NCI-H2196 (cell line): Measurements from ENCODE around the gene TESK1.

Experiments
- DNase-seq: peaks from one replicate; lab custom pipeline; 2025; ENCODE audit not compliant: unreplicated experiment; lab: John Stamatoyannopoulos, UW

The TESK1 gene

DNA sequence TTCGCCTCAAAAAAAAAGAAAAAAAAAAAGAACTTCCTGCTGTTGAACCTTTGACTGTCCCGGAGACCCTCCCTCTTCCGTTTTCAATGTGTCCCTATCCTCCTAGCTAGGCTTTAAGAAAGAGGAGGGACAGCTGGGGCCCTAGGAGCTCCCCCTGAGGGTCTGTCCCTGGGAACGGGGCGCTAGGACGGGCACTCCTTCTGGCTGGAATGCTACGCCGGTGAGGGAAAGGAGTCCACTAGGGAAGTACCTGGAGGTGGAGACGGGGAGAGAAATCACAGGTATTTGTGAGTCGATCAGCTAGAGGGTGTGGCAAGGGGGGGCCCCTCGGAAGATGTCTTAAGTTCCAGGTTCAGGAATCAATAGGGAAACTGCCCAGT lies 41.1 kb downstream of the TESK1 start:
- DNase-seq, result no peak

DNA sequence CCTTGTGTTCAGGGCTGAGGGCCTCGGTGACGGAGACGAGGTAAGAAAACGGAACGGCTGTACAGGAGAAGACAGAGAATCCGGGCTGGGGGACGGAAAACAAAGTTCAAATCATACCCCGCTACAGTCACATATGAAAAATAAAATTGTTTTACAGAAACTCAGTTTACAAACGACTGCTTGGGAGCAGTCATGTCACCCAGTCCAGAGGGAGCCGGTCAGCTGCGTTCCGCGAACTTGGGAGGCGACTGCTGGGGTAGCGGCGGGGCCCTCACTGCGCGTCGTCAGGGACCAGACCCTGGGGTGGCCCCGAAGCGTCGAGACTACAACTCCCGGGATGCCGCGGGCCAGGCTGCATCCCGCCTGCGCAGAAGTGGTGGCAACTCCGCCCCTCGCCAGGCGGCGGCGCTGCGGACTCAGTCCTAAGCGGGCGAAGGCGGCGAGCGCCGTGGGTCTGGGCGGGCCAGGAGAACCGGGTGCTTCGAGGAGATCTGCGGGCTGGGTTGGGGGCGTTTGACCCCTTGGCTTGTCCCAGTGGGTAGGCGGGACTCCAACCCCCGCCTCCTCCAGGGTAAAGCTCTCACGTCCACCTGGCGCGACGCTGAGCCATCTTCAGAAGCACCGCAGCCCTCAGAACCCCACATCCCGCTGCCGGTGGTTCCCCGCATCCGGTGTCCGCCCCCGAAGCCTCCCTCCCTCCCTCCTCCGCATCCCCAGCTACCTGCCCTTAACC lies 41.6 kb downstream of the TESK1 start:
- DNase-seq, result peak; percentile 91

DNA sequence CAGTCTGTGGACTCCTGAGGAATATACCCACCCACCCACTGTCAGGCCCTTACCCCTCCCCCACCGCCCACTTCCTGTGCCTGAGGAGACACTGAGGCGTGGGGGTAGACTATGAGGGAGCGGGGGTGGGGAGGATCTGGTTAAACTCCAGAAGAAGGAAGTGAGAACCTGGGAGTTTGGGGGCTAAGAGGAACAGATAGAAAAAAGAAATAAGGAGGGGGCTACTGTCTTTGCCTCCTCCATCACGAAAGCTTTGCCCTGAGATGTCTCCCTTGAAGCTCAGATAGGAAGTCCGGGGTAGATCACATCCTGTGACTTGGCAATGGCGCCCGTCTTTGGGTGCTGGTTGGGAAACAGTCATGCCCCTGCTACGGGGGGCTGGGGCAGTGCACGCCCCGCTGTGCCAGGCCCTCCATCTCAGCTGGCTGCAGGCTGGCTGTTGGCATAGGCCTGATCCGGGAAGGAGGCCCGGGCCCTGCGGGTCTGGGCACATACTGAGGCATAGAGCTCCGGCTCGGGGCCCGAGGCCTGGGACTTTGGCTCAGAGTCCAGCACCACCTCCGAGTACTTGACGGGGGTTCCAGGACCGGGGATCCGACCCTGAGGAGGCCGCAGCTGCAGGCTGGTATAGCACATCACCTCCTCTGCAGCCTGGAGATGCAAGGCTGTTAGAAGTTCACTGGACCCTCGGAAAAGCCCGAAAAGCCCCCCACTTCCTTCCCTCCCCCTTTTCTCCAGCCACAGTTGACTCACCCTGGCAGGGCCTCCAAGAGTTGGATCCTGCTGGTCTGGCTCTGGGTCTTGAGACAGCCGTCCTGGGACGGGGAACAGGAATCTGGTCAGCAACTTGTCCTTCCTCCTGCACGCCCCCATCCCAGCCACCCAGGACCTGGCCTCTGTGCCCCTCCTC lies 44.6 kb downstream of the TESK1 start:
- DNase-seq, result no peak

DNA sequence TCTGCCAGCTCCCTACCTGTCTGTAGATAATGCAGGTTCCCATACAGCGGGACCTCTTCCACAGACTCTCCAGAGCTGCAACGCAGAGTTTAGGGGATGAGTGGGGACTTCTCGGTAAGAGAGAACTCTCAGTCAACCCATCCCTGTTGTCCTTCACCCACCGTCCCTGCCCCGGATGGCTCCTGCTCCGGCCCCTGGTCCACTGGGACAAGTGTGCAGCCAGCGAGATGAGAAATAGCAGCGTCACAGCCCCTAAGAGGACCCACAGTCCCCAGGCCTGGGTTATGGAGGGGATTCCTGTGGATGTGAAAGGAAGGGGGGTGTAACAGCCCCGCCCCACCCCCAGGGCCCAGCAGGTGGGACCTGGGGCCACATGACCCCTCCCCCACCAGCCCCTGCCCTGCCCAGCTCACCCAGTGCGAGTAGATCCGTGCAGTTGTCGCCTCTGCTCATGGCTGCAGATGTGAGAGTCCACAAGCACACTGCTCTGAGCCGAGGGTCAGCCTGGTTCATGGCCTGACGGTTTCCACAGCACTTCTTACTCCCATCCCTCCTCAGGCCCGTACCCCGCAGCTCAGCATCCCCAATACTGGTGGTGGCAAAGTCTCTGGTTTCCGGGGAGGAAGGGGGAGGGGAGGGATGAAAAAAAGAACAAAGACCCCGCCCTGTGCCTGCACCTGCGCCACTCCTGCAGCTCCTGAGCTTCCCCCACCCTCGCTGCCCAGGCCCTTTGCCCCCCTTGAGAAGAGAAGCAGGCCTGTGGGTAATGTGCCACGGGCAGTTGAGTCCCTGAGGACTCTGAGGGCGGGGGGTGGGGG lies 45.5 kb downstream of the TESK1 start, which contains the start of gene SIT1:
TSS of gene SIT1 (minus strand) at position 591 of the 818 bp plus-strand sequence. CDS start at position 513, 78 bp downstream.
- DNase-seq, result no peak

DNA sequence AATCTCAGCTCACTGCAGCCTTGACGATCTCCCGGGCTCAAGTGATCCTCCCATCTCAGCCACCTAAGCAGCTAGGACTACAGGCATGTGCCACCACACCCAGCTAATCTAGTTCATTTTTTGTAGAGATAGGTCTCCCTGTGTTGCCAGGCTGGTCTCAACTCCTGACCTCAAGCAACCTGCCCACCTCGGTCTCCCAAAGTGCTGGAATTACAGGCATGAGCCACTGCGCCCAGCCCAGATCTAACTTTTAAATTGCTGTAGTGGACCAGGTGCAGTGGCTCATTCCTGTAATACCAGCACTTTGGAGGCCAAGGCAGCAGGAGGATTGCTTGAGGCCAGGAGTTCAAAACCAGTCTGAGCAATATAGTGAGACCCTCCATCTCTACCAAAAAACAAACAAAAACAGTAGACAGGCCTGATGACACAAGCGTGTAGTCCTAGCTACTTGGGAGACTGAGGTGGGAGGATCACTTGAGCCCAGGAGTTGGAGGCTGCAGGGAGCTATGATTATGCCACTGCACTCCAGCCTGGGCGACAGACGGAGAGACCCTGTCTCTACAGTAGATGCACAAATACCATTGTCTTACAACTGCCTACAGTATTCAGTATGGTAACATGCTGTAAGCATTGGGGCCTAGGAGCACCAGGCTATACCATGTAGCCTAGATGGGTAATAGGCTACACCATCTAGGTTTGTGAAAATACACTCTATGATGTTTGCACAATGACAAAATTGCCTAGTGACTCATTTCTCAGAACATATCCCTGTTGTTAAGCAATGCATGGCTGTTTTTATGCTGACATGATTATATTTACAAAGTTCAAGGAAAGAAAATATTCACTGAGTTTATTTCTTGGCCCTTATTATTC lies 47.1 kb downstream of the TESK1 start:
- no peak for DNase-seq

DNA sequence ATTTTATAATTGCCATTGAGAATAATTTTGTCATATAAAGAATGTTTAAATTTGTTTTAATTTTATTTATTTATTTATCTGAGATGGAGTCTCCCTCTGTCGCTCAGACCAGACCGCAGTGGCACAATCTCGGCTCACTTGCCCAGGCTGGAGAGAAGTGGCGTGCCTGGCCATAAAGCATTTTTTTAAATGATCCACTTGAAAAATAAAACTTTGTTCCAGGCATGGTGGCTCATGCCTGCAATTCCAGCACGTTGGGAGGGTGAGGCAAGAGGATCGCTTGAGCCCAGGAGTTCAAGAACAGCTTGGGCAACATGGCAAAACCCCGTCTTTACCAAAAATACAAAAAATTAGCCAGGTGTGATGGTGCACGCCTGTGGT lies 47.8 kb downstream of the TESK1 start:
- no peak for DNase-seq

DNA sequence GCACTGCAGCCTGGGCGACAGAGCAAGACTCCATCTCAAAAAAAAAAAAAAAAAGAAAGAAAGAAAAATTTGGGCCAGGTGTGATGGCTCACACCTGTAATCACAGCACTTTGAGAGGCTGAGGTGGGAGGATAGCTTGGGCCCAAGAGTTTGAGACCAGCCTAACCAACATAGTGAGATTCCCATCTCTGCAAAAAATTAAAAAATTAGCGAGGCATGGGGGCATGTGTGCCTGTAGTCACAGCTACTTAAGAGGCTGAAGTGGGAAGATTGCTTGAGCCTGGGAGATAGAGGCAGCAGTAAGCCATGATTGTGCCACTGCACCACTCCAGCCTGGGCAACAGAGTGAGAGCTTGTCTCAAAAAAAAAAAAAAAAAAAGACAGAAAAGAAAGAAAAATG lies 48.5 kb downstream of the TESK1 start:
- no peak for DNase-seq

DNA sequence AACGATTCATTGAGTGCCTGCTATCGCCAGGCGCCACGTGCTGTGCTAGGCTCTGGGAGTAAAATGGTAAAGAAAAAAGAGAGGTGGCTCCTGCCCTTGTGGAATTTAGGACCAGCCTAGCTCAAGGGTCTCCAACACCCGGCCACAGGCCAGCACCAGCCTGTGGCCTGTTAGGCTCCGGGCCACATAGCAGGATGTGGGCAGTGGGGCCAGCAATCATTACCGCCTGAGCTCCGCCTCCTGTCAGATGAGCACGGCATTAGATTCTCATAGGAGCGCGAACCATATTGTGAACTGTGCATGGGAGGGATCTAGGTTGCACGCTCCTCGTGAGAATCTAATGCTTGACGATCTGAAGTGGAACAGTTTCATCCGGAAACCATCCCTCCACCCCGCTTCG lies 51.3 kb downstream of the TESK1 start:
- no peak for DNase-seq

DNA sequence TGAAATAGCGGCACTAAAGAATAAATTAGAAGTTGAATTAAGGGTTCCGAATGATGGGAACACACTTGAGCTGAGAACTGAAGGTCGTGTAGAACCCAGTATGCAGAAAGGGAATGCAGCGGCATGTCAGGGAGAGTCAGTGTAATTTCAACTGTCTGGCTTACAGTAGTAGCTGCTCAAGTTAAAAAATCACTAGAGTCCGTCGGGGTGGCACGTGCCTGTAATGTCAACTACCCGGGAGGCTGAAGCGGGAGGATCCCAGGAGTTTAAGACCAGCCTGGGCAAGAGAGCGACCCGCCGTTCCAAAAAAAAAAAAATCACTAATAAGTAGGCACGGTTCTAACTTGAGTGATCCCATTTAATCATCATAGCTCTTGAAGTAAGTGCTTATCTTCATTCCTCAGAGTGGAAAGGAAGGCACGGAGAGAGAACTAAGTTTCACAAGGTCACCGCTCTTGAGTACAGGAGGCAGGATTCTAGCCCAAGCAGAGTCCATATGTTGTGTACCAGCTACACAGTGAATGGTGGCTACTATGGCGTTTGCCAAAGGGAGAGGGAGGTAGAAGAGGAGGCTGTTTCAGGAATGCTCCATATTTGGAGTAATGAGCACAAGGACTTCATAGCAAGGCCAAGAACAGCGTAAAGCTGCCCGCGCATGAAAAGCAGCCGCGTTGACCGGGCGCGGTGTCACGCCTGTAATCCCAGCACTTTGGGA lies 51.9 kb downstream of the TESK1 start:
- no peak for DNase-seq

DNA sequence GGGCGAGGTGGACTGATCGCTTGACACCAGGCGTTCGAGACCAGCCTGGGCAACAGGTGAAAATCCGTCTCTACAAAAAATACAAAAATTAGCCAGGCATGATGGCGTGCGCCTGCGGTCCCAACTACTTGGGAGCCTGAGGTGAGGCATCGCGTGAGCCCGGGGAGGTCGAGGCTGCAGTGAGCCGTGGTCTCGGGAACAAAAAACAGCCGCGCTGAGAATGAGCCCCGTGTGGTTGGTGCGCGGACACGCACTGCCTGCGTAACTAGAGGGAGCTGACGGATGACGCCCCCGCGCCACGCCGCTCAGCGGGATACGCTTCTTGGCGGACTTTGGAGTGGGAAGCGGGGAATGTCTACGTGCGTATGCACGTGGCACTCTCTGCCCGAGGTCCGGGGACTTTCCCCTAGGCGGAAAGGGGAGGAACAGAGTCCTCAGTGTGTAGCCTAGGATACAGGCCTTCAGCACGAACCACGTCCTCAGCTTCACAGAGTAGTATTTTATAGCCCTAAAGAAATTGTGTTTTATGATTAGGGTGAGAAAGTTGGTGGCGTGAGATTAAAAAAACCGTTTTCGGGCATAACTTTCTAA lies 52.6 kb downstream of the TESK1 start, which contains the start of gene RMRP:
TSS of gene RMRP (minus strand) at position 474 of the 591 bp plus-strand sequence.
- peak; percentile 98 for DNase-seq

DNA sequence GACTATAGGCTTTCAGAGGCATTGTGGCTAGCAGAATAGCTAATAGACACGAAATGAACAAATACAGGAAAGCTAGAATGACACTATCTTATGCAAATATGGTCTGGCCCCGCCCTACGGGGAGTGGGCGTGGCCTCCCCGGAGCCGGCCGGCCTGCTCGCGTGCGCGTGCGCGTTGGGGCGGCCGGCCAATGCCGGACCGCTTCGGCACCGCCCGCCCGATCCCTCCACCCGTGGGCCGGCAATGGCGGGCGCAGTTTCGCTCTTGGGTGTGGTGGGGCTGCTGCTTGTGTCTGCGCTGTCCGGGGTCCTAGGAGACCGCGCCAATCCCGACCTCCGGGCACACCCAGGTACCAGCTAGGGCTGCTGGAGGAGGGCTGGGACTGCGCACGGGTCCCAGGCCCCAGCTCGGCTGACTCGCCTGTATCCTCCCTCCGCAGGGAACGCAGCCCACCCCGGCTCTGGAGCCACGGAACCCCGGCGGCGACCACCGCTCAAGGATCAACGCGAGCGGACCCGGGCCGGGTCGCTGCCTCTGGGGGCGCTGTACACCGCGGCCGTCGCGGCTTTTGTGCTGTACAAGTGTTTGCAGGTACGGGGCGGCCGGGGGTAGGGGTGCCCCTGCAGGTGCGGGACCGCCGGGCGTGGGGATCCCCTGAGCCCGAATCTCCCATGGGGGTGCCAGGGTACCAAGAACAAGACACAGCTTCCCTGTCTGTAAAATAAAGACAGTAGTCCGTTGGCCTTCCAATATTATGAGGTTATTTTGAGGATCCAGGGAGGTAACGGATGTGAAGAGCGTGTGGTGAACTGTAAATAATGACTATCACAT lies 53.3 kb downstream of the TESK1 start, which contains the start of gene CCDC107:
TSS of gene CCDC107 (plus strand) at position 156 of the 831 bp plus-strand sequence. CDS start at position 244, 88 bp downstream.
- DNase-seq, result peak; percentile 91

DNA sequence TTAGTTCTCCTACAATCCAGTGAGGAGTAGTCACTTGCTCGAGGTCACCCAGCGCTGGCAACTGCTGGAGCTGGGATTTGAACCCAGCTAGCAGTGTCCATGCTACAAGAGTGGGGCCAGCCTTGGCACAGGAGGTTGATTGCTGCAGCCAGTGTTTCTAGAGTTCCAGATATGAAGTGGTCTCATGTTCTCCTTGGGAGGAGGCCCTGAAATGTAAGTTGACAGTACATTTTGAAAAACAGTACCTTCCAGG lies 53.8 kb downstream of the TESK1 start:
- no peak for DNase-seq

DNA sequence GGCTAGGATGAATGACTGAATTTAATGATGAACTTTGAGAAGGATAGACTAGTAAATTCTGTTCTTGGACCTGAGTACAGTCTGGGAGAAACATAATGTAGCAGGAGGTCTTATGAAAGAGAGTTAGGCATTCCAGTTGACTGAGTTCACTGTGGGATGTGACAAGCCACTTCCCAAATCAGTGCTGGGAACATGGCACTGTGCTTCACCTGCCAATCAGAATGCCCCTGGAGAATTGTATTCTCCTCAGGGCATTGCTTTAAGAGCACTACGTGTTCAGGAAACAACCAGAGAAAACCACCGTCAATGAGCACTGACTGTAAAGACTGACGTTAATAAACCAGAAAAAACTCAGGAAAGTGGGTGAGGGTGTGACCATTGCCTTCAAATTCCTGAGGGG lies 54.3 kb downstream of the TESK1 start:
- no peak for DNase-seq
